Thyroid gland (tissue), 4 donors: Measurements from ENCODE around the gene TMEM242.

Experiments
- POLR2A ChIP-seq, 2 donors: fragments of 450-650 bp; IDR thresholded peaks; one replicate each; pipeline ENCODE4 v1.6.1; 2017; ENCODE audit warnings: antibody characterized with exemption in 2 of 2, mild to moderate bottlenecking in 2 of 2, moderate library complexity in 1 of 2
- TF ChIP-seq, protein P1 (sequence below), 6 experiments: fragments of 200-600 bp in 3 of 6; fragments of 450-650 bp in 3 of 6; sonication (generic) in 3 of 6; IDR thresholded peaks; one replicate each; pipeline ENCODE4 v1.5.1; 2016 to 2019; ENCODE audit warnings: antibody characterized with exemption in 6 of 6, mild to moderate bottlenecking in 2 of 6, inconsistent platforms in 1 of 6, moderate library complexity in 1 of 6

- TF ChIP-seq POLR2A (IDR thresholded peaks at IDR 0.05): no peak
- TF ChIP-seq, protein P1, sequence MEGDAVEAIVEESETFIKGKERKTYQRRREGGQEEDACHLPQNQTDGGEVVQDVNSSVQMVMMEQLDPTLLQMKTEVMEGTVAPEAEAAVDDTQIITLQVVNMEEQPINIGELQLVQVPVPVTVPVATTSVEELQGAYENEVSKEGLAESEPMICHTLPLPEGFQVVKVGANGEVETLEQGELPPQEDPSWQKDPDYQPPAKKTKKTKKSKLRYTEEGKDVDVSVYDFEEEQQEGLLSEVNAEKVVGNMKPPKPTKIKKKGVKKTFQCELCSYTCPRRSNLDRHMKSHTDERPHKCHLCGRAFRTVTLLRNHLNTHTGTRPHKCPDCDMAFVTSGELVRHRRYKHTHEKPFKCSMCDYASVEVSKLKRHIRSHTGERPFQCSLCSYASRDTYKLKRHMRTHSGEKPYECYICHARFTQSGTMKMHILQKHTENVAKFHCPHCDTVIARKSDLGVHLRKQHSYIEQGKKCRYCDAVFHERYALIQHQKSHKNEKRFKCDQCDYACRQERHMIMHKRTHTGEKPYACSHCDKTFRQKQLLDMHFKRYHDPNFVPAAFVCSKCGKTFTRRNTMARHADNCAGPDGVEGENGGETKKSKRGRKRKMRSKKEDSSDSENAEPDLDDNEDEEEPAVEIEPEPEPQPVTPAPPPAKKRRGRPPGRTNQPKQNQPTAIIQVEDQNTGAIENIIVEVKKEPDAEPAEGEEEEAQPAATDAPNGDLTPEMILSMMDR (IDR thresholded peaks at IDR 0.05): no peak
Measured at GRCh38 chr6:157266274-157267101, 56.8 kb downstream of the TMEM242 start.
